Gastroesophageal sphincter (tissue), 3 donors: ENCODE results near the gene UPP2.

Source experiments
- EP300 ChIP-seq: sonication (generic); formaldehyde crosslinking; IDR thresholded peaks from one replicate; pipeline ENCODE4 v1.6.1; 2017; ENCODE audit warnings: antibody characterized with exemption, mild to moderate bottlenecking
- POLR2A ChIP-seq, 2 donors: fragments of 450-650 bp; IDR thresholded peaks; one replicate each; pipeline ENCODE4 v1.6.1; 2017; ENCODE audit warnings: antibody characterized with exemption in 2 of 2, mild to moderate bottlenecking in 2 of 2, moderate library complexity in 1 of 2
- POLR2AphosphoS5 ChIP-seq: sonication (generic); formaldehyde crosslinking; IDR thresholded peaks from one replicate; pipeline ENCODE4 v1.6.1; 2017; ENCODE audit warnings: antibody characterized with exemption
- TF ChIP-seq, protein P1 (sequence below), 4 experiments: fragments of 200-600 bp in 2 of 4; fragments of 450-650 bp in 2 of 4; sonication (generic) in 1 of 4; IDR thresholded peaks; one replicate each; pipeline ENCODE4 v1.5.1; 2017 to 2019; ENCODE audit warnings: antibody characterized with exemption in 4 of 4, mild to moderate bottlenecking in 2 of 4, moderate library complexity in 2 of 4

DNA sequence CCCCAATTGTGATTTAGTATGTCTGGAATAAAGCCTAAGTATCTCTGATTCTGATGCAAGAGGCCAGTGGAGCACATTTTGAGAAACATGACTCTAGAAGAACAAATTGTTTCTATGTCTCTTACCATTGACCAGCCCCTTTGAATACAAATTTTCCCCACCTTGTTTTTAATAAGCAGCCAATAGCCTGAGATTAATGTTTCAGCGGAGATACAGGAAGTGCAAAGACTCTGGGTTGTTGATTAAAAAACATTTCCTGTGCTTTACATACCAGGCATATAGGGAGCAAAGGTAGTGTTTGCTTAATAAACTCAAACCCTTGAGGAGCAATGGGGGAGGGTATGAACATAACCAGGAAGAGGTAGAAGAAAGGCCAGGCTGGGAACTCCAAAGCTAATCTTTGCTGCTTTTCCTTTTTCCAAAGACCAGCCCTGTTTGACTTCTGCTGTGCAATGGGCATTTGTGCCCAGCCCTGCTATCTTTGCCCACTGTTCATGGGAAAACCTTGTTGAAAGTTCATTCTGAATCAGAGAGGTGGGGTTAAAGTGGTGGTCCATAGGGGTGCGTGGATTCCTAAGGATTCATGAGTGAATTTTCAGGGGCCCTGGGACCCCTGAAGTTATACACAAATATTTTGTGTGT is 29.3 kb downstream of the UPP2 start:
- TF ChIP-seq, protein P1, sequence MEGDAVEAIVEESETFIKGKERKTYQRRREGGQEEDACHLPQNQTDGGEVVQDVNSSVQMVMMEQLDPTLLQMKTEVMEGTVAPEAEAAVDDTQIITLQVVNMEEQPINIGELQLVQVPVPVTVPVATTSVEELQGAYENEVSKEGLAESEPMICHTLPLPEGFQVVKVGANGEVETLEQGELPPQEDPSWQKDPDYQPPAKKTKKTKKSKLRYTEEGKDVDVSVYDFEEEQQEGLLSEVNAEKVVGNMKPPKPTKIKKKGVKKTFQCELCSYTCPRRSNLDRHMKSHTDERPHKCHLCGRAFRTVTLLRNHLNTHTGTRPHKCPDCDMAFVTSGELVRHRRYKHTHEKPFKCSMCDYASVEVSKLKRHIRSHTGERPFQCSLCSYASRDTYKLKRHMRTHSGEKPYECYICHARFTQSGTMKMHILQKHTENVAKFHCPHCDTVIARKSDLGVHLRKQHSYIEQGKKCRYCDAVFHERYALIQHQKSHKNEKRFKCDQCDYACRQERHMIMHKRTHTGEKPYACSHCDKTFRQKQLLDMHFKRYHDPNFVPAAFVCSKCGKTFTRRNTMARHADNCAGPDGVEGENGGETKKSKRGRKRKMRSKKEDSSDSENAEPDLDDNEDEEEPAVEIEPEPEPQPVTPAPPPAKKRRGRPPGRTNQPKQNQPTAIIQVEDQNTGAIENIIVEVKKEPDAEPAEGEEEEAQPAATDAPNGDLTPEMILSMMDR (IDR thresholded peaks at IDR 0.05): no peak
- no peak for TF ChIP-seq POLR2A (IDR thresholded peaks at IDR 0.05)
- no peak for TF ChIP-seq POLR2AphosphoS5
- no peak for TF ChIP-seq EP300
